Measurements from ENCODE around the gene CISD3.

CISD3 gene

GRCh38 chr17:38779965-38780752, 50.0 kb downstream of the CISD3 start:
- DNase-seq: no peak

DNA sequence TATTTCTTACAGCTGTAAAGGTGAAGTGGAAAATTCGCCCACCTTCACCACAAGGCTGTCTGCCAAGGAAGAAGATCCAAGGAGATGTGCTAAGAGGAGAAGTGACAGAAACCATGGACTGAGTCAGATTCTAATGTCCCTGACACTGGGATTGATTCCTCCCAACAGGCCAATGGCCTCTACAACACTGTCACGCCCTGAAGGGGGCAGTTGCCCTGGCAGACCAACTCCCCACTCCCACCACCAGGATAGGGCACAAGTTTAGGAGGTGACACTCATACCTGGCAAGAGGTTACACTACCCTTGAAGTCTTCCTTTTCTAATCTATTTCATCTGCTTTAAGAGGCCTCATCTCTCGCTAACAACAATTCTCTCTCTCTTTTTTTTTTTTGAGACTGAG, 53.1 kb downstream of the CISD3 start:
- DNase-seq: no peak

All from activated CD4-positive, CD25-positive, alpha-beta regulatory T cell treated with anti-CD3 and anti-CD28 coated beads, Interleukin-2, amount 50 U/mL, for 72 hours (primary cell).